AG10803 (cell line): Measurements from ENCODE around the gene SYNE1.
A peak's percentile ranks its signal among the peaks of the same experiment; 100 is the strongest.

Source experiments
- DNase-seq: peaks from one replicate; pipeline ENCODE4 v3.0.0; 2010; ENCODE audit warnings: low read depth
- H3K4me3 ChIP-seq: 2 replicates; pipeline ENCODE4 v1.5.1; 2011; ENCODE audit warnings: mild to moderate bottlenecking, low read length, control low read depth
- TF ChIP-seq, protein P1 (sequence below): conservative IDR thresholded peaks from 2 replicates; pipeline ENCODE4 v1.5.1; 2011; ENCODE audit warnings: mild to moderate bottlenecking, low read length, control low read depth, inconsistent platforms

SYNE1 gene

DNA sequence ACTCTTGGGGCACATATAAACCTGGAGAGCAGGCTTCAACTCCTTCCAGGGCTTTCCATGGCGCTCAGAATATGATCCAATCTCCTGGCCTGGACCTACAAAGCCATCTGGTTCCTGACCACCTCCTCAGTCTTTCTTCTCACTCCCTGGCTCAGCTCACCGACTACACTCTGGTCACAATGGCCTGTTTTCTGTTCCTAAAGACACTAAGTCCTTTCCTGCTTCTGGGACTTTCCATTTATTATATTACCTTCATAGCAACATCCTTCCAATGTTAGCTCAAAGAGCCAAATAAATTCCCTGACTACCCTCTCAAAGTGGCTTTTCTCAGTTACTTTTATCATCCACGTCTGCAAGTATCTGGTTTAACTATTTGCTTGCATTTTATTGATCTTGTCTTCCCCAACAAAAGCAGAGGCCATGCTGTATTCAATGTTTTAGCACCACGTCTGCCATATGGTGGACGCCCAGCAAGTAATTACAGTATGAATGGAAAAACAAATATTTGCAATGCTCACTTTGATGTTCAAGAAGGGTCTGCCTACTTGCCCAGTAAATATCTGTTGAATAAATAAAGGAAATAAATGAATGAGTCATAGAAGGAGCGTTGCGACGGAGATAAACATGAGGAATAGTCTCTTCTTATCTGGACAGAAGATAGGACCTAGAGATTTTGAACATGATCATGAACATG is 501.3 kb downstream of the SYNE1 start:
- no peak for DNase-seq
- TF ChIP-seq, protein P1, sequence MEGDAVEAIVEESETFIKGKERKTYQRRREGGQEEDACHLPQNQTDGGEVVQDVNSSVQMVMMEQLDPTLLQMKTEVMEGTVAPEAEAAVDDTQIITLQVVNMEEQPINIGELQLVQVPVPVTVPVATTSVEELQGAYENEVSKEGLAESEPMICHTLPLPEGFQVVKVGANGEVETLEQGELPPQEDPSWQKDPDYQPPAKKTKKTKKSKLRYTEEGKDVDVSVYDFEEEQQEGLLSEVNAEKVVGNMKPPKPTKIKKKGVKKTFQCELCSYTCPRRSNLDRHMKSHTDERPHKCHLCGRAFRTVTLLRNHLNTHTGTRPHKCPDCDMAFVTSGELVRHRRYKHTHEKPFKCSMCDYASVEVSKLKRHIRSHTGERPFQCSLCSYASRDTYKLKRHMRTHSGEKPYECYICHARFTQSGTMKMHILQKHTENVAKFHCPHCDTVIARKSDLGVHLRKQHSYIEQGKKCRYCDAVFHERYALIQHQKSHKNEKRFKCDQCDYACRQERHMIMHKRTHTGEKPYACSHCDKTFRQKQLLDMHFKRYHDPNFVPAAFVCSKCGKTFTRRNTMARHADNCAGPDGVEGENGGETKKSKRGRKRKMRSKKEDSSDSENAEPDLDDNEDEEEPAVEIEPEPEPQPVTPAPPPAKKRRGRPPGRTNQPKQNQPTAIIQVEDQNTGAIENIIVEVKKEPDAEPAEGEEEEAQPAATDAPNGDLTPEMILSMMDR: no peak
- H3K4me3 ChIP-seq: no peak overlapping the region

DNA sequence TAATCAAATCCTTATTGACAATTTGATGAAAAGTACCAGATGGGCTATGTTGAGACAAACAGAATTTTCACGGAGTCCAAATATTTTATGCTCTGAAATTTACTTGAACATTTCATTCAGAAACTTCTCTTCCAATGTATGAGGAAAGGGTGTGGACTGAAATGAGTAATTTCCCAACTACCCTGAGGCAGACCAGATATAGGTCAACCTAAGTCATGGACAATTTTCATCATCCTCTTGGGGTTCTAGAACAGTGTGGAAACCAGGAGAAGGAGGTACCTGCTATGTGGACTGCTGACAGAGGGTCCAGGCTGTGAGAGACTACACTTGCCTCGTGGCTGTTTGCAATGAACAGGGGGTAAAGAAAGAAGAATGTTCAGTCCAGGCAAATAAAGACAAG is 506.7 kb downstream of the SYNE1 start:
- TF ChIP-seq, protein P1: no peak
- H3K4me3 ChIP-seq: peak overlapping the region; percentile 53
- peak; percentile 25 for DNase-seq

DNA sequence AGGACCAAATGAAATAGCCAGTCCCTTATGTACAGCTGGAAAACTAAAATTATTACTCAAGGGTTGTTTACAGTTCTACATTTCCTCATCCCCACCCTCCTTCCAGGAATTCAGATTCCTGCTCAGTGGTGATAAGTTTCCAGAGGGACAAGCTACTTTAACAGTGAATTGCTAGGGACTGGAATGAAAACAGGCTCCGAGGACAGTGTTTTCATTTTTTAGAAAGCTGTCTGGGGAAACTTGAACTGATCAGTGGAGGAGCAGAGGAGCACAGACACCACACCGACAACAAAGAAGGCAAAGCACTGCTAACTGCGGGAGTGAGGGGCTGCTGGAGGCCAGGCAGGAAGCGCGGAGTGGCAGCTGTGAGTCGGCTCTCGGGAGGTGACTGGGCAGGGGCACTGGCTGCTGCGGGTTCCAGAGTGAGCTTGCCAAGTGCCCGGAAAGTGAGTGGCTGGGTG is 507.4 kb downstream of the SYNE1 start:
- peak; percentile 81 for DNase-seq
- peak overlapping the region; percentile 53 for H3K4me3 ChIP-seq
- TF ChIP-seq, protein P1: no peak

DNA sequence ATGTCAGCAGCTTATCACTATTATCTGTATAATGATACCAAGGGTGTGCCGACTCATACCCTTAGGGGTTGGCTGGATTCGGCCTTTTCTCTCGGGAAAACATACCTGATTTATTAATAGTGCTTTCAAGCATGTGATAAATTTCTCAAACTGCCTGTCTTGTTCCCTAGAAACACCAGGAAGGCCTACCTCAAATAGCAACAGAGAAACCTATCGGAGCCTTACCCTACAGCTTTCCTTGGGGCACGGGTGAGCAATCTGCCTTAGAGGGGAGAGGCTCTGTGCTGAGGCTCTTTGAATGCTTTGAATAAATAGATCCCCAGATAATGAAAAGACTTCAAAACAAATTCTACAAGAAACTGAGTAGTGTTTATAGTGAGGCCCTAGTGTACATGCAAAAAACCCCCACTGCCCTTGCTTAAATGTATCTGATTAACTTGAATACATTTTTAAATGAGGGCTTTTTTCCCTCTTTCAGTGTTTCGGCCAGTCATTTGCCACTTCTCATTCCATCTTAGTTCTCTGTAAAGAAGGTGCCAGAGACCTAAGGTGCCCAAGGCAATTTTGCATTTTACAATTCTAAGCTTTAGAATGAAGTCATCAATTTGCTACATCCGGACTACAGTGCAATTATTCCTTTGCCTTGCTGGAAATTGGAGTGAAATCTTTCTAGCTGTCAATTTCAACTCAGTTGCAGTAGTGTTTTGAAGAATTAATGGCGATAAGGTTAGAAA is 509.6 kb downstream of the SYNE1 start:
- TF ChIP-seq, protein P1: no peak
- no peak for DNase-seq
- no peak overlapping the region for H3K4me3 ChIP-seq

DNA sequence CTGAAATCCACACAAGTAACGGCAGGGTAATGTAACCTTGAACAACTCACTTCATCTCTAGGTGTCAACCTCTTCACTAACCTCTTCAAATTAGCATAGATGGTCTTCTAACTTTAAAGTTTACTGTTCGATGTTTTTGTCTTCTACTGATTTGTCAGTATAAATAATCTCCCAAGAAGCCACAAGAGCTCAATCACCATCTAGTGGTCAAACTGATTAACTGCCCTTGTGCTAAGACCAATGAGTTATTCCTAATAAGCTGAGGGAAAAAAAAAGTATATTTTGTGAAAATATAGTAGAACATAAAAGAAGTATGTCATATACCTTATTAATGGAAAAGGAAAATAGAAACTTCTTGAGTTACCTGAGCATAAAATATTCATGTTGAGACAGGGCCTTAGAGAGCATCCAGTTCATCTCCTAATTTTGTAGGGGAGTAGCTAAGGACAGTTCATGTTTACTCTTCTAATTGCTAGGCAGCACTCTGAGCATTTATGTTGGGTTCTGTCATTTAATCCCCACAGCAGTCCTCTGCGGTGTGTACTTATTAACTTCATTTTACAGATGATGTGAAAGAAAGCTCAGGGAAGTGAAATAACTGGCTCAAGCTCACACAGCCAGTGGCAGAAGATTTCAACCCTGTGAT is 512.6 kb downstream of the SYNE1 start:
- DNase-seq: peak; percentile 74
- TF ChIP-seq, protein P1: peak; percentile 93
- H3K4me3 ChIP-seq: no peak overlapping the region

DNA sequence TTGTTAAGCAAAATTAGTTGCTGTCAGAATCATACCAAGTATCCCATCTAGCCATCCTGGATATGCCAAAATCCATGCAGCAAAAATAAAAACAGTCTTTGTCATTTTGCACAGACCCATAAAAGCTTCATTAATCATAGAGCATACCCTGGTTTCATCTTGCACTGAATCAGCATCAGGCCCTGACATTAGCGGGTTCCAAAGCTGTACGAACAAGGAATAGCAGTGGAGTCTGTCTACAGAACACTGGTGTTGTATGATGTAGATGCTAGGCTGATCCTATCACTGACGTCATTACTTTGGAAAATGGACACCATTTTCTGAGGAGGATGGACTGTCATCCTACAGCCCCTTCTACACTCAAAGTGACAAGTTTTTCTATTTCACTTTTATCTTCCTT is 514.1 kb downstream of the SYNE1 start:
- TF ChIP-seq, protein P1: no peak
- H3K4me3 ChIP-seq: no peak overlapping the region
- no peak for DNase-seq
